SK-N-SH treated with all-trans-retinoic acid at 6 μM for 48 hours (cell line): ENCODE measurements around the gene BSDC1.

Experiments used
- ATAC-seq: fragments of 200-7000 bp; cut with Tn5 transposase; 3 replicates; pipeline ENCODE4 v1.9.1; 2020; ENCODE audit warnings: mild to moderate bottlenecking, moderate library complexity
- ARNTL ChIP-seq: fragments of 450-650 bp; formaldehyde crosslinking; IDR thresholded peaks from 2 replicates; pipeline ENCODE4 v1.5.0; 2020; ENCODE audit warnings: low read depth, mild to moderate bottlenecking, moderate library complexity, borderline replicate concordance
- CSDC2 ChIP-seq: fragments of 250-450 bp; sonication (Bioruptor Pico); IDR thresholded peaks from 2 replicates; pipeline ENCODE4 v1.5.0; 2020; ENCODE audit warnings: mild to moderate bottlenecking, moderate library complexity
- ESRRG ChIP-seq: fragments of 250-450 bp; sonication (Bioruptor Pico); IDR thresholded peaks from 2 replicates; pipeline ENCODE4 v1.6.1; 2021; ENCODE audit warnings: mild to moderate bottlenecking
- OSR1 ChIP-seq: fragments of 250-450 bp; sonication (Bioruptor Pico); IDR thresholded peaks from 2 replicates; pipeline ENCODE4 v1.8.0; 2022; ENCODE audit warnings: moderate library complexity, mild to moderate bottlenecking, inconsistent platforms
- PPARA ChIP-seq: fragments of 250-450 bp; sonication (Bioruptor Pico); IDR thresholded peaks from 2 replicates; pipeline ENCODE4 v1.5.0; 2020; ENCODE audit warnings: mild to moderate bottlenecking, borderline replicate concordance
- RARB ChIP-seq: fragments of 250-450 bp; sonication (Bioruptor Pico); IDR thresholded peaks from 2 replicates; pipeline ENCODE4 v1.8.0; 2021; ENCODE audit warnings: mild to moderate bottlenecking, moderate library complexity
- SNAI2 ChIP-seq: fragments of 250-450 bp; sonication (Bioruptor Pico); IDR thresholded peaks from 2 replicates; pipeline ENCODE4 v1.5.0; 2020; ENCODE audit warnings: mild to moderate bottlenecking, moderate library complexity
- TCF4 ChIP-seq: fragments of 250-450 bp; sonication (Bioruptor Pico); IDR thresholded peaks from 2 replicates; pipeline ENCODE4 v1.8.0; 2021; ENCODE audit warnings: mild to moderate bottlenecking, moderate library complexity, borderline replicate concordance
- ZC3H10 ChIP-seq: fragments of 250-450 bp; sonication (Bioruptor Pico); IDR thresholded peaks from 2 replicates; pipeline ENCODE4 v1.5.1; 2021; ENCODE audit warnings: mild to moderate bottlenecking, moderate library complexity
- ZNF565 ChIP-seq: fragments of 450-650 bp; formaldehyde crosslinking; conservative IDR thresholded peaks from 2 replicates; pipeline ENCODE4 v1.5.0; 2020; ENCODE audit warnings: low read depth, mild to moderate bottlenecking, moderate library complexity
- ZNF70 ChIP-seq: fragments of 450-650 bp; formaldehyde crosslinking; IDR thresholded peaks from 2 replicates; pipeline ENCODE4 v1.5.0; 2020; ENCODE audit warnings: mild to moderate bottlenecking, moderate library complexity
- TF ChIP-seq, protein P1 (sequence below): fragments of 250-450 bp; sonication (Bioruptor Pico); IDR thresholded peaks from 2 replicates; pipeline ENCODE4 v1.5.1; 2021; ENCODE audit warnings: mild to moderate bottlenecking, moderate library complexity
- TF ChIP-seq, protein P2 (sequence below): fragments of 250-450 bp; sonication (Bioruptor Pico); IDR thresholded peaks from 2 replicates; pipeline ENCODE4 v1.8.0; 2020; ENCODE audit warnings: mild to moderate bottlenecking, moderate library complexity, borderline replicate concordance
- TF ChIP-seq, protein P3 (sequence below): fragments of 250-450 bp; sonication (Bioruptor Pico); IDR thresholded peaks from 2 replicates; pipeline ENCODE4 v1.8.0; 2021; ENCODE audit warnings: low read depth, mild to moderate bottlenecking, moderate library complexity, borderline replicate concordance

The BSDC1 gene

DNA sequence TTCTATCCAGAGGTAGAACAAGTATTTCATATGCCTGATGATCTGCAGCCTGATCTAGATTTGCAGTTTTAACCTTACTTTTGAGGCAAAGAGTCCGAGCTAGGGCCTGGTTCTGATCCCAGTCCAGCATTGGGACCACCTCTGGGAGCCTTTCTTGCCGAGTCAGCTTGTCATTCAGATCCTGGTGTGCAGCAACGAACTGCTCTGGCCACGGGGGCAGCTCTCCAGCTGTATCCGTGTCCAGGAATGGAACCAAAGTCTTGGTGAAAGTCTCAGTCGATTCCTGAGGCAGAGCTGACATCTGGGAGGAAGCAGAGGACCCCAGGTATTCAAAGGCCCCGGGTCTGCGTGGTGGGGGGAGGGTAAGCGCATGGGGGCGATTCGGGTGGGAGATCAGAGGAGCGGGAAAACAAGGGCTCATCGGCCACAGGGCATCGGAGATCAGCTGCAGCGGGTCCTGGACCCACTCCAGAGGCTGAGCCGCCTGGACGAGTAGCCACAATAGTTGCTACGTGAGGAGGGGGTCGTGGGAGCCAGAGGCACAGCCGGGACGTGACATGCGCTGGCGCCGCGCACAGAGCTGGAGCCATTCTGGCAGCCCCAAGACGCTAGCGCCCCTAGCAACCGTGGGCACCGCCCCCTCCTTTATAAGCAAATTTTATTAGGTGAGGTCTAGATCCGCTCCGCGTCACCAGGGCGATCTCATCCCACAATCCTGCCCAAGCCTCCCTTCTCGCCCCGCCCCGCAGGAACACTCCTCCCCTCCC, 32.4 kb upstream of the BSDC1 start:
- TF ChIP-seq ZC3H10 (CRISPR knock-in tag) (no peak), SNAI2 (CRISPR knock-in tag) (no peak), RARB (CRISPR knock-in tag) (no peak), ZNF565 (CRISPR knock-in tag) (no peak), CSDC2 (CRISPR knock-in tag) (no peak), OSR1 (CRISPR knock-in tag) (no peak), ZNF70 (CRISPR knock-in tag) (no peak), PPARA (no peak)
- TF ChIP-seq, protein P1, sequence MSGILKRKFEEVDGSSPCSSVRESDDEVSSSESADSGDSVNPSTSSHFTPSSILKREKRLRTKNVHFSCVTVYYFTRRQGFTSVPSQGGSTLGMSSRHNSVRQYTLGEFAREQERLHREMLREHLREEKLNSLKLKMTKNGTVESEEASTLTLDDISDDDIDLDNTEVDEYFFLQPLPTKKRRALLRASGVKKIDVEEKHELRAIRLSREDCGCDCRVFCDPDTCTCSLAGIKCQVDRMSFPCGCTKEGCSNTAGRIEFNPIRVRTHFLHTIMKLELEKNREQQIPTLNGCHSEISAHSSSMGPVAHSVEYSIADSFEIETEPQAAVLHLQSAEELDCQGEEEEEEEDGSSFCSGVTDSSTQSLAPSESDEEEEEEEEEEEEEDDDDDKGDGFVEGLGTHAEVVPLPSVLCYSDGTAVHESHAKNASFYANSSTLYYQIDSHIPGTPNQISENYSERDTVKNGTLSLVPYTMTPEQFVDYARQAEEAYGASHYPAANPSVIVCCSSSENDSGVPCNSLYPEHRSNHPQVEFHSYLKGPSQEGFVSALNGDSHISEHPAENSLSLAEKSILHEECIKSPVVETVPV (CRISPR knock-in tag), result no peak
- TF ChIP-seq, all 23 proteins: peak for 0
- peak; percentile 59 for ATAC-seq

DNA sequence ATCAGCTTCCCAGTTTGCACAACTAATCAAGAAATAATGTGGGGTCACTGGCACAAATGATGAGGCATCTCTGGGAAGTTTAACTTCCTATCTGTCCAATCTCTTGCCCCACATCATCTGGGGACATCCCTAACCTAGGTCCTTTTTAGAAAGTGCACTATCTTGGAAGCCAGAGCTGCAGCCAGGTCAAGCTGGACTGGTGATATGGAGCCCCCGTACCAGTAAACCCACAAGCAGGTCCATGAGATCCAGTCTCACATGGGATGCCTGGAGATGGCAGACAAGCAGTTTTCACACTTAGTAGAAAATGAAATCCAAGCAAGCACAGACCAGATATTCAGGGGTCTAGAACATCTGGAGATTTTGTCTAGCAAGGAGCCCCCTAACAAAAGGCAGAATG, 27.5 kb upstream of the BSDC1 start:
- ATAC-seq, result no peak
- TF ChIP-seq ZC3H10 (CRISPR knock-in tag) (no peak), ARNTL (CRISPR knock-in tag) (no peak), RARB (CRISPR knock-in tag) (no peak), SNAI2 (CRISPR knock-in tag) (no peak), TCF4 (CRISPR knock-in tag) (no peak), CSDC2 (CRISPR knock-in tag) (no peak), OSR1 (CRISPR knock-in tag) (no peak), PPARA (no peak), ZNF565 (CRISPR knock-in tag) (no peak)
- TF ChIP-seq, protein P2, sequence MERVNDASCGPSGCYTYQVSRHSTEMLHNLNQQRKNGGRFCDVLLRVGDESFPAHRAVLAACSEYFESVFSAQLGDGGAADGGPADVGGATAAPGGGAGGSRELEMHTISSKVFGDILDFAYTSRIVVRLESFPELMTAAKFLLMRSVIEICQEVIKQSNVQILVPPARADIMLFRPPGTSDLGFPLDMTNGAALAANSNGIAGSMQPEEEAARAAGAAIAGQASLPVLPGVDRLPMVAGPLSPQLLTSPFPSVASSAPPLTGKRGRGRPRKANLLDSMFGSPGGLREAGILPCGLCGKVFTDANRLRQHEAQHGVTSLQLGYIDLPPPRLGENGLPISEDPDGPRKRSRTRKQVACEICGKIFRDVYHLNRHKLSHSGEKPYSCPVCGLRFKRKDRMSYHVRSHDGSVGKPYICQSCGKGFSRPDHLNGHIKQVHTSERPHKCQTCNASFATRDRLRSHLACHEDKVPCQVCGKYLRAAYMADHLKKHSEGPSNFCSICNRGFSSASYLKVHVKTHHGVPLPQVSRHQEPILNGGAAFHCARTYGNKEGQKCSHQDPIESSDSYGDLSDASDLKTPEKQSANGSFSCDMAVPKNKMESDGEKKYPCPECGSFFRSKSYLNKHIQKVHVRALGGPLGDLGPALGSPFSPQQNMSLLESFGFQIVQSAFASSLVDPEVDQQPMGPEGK (CRISPR knock-in tag), result no peak
- TF ChIP-seq, protein P1 (CRISPR knock-in tag), result no peak

DNA sequence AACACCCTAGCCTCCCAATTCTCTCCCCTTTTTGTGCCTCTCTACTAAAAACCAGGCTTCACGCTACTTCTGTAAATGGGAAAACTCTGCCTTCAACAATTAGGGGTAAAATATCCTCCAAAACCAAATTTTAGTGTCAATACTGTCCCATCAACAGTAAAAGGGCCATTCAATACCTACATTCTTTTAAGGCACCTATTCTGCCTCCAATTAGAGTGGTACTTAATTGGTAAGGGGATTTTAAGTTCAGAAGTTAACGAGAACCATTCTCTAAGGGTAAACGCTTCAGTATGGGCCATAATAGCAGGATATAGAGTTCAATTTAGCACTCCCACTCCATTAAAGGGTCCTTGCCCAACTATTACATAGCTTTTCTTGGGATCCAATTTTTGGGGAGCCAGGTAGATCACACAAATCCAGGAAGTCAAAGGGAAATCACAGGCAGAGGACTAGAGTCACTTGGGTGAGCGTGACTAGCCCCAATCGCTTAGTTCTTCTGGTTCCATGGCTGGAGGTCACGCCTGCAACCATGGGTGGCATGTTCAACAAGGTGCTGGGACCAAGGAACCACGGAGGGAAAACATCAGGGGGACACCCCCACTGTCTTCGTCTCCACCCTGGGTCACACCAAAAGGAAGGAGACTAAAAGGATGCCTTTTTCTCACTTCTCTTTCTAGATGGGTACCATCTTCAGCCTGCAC, 20.1 kb upstream of the BSDC1 start:
- no peak for ATAC-seq
- TF ChIP-seq, protein P3, sequence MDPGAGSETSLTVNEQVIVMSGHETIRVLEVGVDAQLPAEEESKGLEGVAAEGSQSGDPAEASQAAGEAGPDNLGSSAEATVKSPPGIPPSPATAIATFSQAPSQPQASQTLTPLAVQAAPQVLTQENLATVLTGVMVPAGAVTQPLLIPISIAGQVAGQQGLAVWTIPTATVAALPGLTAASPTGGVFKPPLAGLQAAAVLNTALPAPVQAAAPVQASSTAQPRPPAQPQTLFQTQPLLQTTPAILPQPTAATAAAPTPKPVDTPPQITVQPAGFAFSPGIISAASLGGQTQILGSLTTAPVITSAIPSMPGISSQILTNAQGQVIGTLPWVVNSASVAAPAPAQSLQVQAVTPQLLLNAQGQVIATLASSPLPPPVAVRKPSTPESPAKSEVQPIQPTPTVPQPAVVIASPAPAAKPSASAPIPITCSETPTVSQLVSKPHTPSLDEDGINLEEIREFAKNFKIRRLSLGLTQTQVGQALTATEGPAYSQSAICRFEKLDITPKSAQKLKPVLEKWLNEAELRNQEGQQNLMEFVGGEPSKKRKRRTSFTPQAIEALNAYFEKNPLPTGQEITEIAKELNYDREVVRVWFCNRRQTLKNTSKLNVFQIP (CRISPR knock-in tag), result no peak
- TF ChIP-seq, protein P2 (CRISPR knock-in tag), result no peak
- TF ChIP-seq, all 23 proteins: peak for 0

DNA sequence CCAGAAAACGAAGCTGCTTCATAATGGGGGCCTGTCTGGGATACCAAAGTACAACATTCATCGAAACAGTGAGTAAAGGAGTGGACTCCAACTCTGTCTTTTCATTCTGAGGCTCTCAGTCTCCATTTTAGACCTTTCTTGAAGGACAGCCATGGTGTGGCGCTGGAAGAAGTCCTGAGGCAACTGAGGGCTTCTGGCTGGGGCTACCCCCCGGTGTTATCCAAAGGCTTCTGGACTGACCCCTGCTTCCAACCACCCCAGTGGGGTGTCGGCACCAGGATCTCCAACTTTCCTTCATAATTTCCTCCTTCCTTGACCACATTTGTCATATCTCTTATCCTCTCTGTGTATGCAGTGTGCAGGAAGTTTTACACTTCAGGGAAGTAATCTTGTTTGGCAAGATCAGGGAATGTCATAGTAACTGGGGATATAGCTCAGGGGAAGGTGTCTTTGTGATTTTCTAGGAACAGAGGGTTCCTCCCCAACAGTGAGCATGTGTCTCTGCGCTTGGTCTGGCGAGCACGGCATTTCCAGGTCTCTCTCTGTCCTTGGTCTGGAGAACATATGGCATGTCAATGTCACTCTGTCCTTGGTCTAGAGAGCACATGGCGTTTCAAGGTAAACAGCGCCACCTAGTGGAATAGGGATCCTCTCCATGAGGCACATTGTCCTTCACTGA, 19.4 kb upstream of the BSDC1 start:
- ATAC-seq, result peak; percentile 94

More for the DNA sequence above, 19.4 kb upstream of the BSDC1 start:
- TF ChIP-seq ESRRG (CRISPR knock-in tag) (no peak), TCF4 (CRISPR knock-in tag) (peak; percentile 42; the same call in 1 of the 2 replicates)
- TF ChIP-seq, all 23 proteins: peak for 1
